ENCODE measurements around the gene INPP1. TPM values are rescaled to one million over a fixed set of nuclear protein-coding genes. Genes with fewer than 3 reads are reported as not detected.
A peak's percentile ranks its signal among the peaks of the same experiment; 100 is the strongest.
"Not testable (repeated sequence)": the region's sequence is repeated elsewhere in the genome, so short reads cannot be mapped to it uniquely, and the experiment has no call there.

The INPP1 gene
- total RNA-seq, 1 donor from 2014 or later: 15.3 TPM

- H3K36me3 Mint-ChIP-seq (ENCODE audit: low read depth): no peaks in the 10 kb centered on the region
- no peaks in the 10 kb centered on the region for H3K9me3 Mint-ChIP-seq
- DNase-seq (ENCODE audit: low read depth, low spot score): no peak
- TF ChIP-seq CTCF (conservative IDR thresholded peaks at IDR 0.05): no peak
- peaks cover 26% of the 10 kb centered on the region for H3K4me1 Mint-ChIP-seq
- H3K27me3 Mint-ChIP-seq (ENCODE audit: low read depth): no peaks in the 10 kb centered on the region
- peak overlapping the region; percentile 79 for H3K27ac Mint-ChIP-seq (ENCODE audit: unreplicated experiment)
- H3K4me3 Mint-ChIP-seq: no peak overlapping the region
These were observed 9.5 kb downstream of the INPP1 start for GRCh38 chr2:190352668-190353536.

- no peak for TF ChIP-seq CTCF (conservative IDR thresholded peaks at IDR 0.05)
- H3K27me3 Mint-ChIP-seq (ENCODE audit: low read depth): no peaks in the 10 kb centered on the region
- no peaks in the 10 kb centered on the region for H3K36me3 Mint-ChIP-seq (ENCODE audit: low read depth)
- no peak for DNase-seq (ENCODE audit: low read depth, low spot score)
- no peak overlapping the region for H3K27ac Mint-ChIP-seq (ENCODE audit: unreplicated experiment)
- H3K9me3 Mint-ChIP-seq: no peaks in the 10 kb centered on the region
- H3K4me3 Mint-ChIP-seq: no peak overlapping the region
- H3K4me1 Mint-ChIP-seq: peaks cover 26% of the 10 kb centered on the region
These were observed 10.1 kb downstream of the INPP1 start for GRCh38 chr2:190353537-190353899.

GRCh38 chr2:190354003-190354690 lies 10.8 kb downstream of the INPP1 start:
- Mint-ChIP-seq H3K27ac (ENCODE audit: unreplicated experiment) (no peak overlapping the region), H3K4me1 (peaks cover 26% of the 10 kb centered on the region), H3K27me3 (ENCODE audit: low read depth) (no peaks in the 10 kb centered on the region), H3K36me3 (ENCODE audit: low read depth) (no peaks in the 10 kb centered on the region), H3K4me3 (no peak overlapping the region), H3K9me3 (no peaks in the 10 kb centered on the region)
- no peak for TF ChIP-seq CTCF (conservative IDR thresholded peaks at IDR 0.05)
- no peak for DNase-seq (ENCODE audit: low read depth, low spot score)

GRCh38 chr2:190355968-190356644 lies 12.7 kb downstream of the INPP1 start:
- Mint-ChIP-seq H3K27me3 (ENCODE audit: low read depth) (no peaks in the 10 kb centered on the region), H3K9me3 (no peaks in the 10 kb centered on the region), H3K4me3 (no peak overlapping the region), H3K36me3 (ENCODE audit: low read depth) (no peaks in the 10 kb centered on the region), H3K27ac (ENCODE audit: unreplicated experiment) (no peak overlapping the region), H3K4me1 (peaks cover 30% of the 10 kb centered on the region)
- no peak for TF ChIP-seq CTCF (conservative IDR thresholded peaks at IDR 0.05)
- DNase-seq (ENCODE audit: low read depth, low spot score): no peak

- peaks cover 28% of the 10 kb centered on the region for H3K4me1 Mint-ChIP-seq
- no peak overlapping the region for H3K27ac Mint-ChIP-seq (ENCODE audit: unreplicated experiment)
- no peak for DNase-seq (ENCODE audit: low read depth, low spot score)
- H3K4me3 Mint-ChIP-seq: no peak overlapping the region
- no peaks in the 10 kb centered on the region for H3K9me3 Mint-ChIP-seq
- H3K27me3 Mint-ChIP-seq (ENCODE audit: low read depth): no peaks in the 10 kb centered on the region
- TF ChIP-seq CTCF (conservative IDR thresholded peaks at IDR 0.05): no peak
- no peaks in the 10 kb centered on the region for H3K36me3 Mint-ChIP-seq (ENCODE audit: low read depth)
These were observed 14.2 kb downstream of the INPP1 start for GRCh38 chr2:190357600-190357999.

GRCh38 chr2:190358655-190359448 lies 15.5 kb downstream of the INPP1 start:
- H3K27me3 Mint-ChIP-seq (ENCODE audit: low read depth); H3K36me3 Mint-ChIP-seq (ENCODE audit: low read depth); H3K9me3 Mint-ChIP-seq; DNase-seq (ENCODE audit: low read depth, low spot score); H3K4me3 Mint-ChIP-seq; H3K27ac Mint-ChIP-seq (ENCODE audit: unreplicated experiment): not testable (repeated sequence)
- H3K4me1 Mint-ChIP-seq: peaks cover 18% of the 10 kb centered on the region
